ENCODE measurements around the gene ZNF441. TPM values are rescaled to one million over a fixed set of nuclear protein-coding genes. Genes with fewer than 3 reads are reported as not detected.

ZNF441 gene
- total and polyA plus RNA-seq, 2 of the 13 experiments (the other 11 are each of a cell fraction or from before 2014, with no cell fraction given): 2.8 to 10.0 TPM

DNA sequence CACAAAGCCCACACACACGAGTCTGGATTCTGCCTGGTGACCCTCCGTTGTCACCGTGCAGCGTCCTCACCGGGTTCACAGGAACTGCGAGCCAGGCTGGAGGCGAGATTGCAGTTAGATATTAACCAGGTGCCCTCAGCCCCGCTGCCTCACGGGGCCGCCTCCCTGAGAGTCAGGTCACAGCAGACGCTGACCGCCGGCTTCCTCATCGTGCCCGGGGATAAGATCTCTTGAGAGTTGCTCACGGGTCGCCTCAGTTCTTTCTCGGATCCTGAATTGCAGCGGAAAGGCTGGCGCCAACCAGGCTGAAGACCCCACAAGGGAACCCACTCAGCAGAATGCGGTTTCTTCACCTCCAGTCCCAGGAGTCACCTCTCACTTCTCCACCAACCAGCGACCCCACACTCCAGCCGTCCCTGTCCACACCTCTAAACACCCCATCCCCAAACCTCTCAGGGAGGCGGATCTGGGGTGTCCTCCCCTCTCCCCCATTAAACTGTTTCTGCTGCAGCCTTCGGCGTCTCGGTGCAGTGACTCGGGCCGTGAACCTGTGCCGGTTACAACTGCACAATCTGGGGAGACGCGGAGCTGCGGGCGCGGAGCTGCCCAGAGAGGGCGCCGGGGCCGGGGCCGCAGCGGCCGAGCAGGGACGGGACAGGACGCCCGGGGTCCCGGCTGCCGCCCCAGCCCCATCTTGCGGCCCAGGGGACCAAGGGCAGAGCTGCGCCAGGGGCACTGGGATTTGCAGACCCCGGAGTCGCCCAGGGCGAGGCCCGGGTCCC is 28.6 kb upstream of the ZNF441 start (continued):
- peak; percentile 40; the same call in 1 of the 2 replicates for TF ChIP-seq PBX3 (CRISPR knock-in tag; IDR thresholded peaks at IDR 0.05; ENCODE audit: borderline replicate concordance)
- TF ChIP-seq ZBTB14 (CRISPR knock-in tag; IDR thresholded peaks at IDR 0.05): 0 out of 2 replicates have a peak, but pooled peaks have one; percentile 14
- TF ChIP-seq HNRNPLL (IDR thresholded peaks at IDR 0.05; ENCODE audit: low read depth, low read length, poor library complexity, severe bottlenecking): peak; percentile 9
- TF ChIP-seq SUZ12 (IDR thresholded peaks at IDR 0.05; ENCODE audit: low read depth, low read length): no peak
- no peak for TF ChIP-seq KDM4B (CRISPR knock-in tag; IDR thresholded peaks at IDR 0.05)
- TF ChIP-seq NFIB (CRISPR knock-in tag; IDR thresholded peaks at IDR 0.05; ENCODE audit: borderline replicate concordance): no peak
- peak; percentile 41; the same call in 1 of the 2 replicates for TF ChIP-seq KDM2A (CRISPR knock-in tag; IDR thresholded peaks at IDR 0.05; ENCODE audit: borderline replicate concordance, low read depth)
- no peak; the same call in 1 of the 2 replicates for TF ChIP-seq NKX3-1 (CRISPR knock-in tag; IDR thresholded peaks at IDR 0.05)
- peak; percentile 55; the same call in 1 of the 2 replicates for TF ChIP-seq KLF12 (CRISPR knock-in tag; IDR thresholded peaks at IDR 0.05; ENCODE audit: borderline replicate concordance)
- TF ChIP-seq, protein P1, sequence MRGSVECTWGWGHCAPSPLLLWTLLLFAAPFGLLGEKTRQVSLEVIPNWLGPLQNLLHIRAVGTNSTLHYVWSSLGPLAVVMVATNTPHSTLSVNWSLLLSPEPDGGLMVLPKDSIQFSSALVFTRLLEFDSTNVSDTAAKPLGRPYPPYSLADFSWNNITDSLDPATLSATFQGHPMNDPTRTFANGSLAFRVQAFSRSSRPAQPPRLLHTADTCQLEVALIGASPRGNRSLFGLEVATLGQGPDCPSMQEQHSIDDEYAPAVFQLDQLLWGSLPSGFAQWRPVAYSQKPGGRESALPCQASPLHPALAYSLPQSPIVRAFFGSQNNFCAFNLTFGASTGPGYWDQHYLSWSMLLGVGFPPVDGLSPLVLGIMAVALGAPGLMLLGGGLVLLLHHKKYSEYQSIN (CRISPR knock-in tag; IDR thresholded peaks at IDR 0.05; ENCODE audit: borderline replicate concordance): no peak
- peak; percentile 53 for TF ChIP-seq NFKB2 (CRISPR knock-in tag; IDR thresholded peaks at IDR 0.05; ENCODE audit: borderline replicate concordance)
- TF ChIP-seq ZNF468 (CRISPR knock-in tag; IDR thresholded peaks at IDR 0.05): no peak
- TF ChIP-seq, protein P2, sequence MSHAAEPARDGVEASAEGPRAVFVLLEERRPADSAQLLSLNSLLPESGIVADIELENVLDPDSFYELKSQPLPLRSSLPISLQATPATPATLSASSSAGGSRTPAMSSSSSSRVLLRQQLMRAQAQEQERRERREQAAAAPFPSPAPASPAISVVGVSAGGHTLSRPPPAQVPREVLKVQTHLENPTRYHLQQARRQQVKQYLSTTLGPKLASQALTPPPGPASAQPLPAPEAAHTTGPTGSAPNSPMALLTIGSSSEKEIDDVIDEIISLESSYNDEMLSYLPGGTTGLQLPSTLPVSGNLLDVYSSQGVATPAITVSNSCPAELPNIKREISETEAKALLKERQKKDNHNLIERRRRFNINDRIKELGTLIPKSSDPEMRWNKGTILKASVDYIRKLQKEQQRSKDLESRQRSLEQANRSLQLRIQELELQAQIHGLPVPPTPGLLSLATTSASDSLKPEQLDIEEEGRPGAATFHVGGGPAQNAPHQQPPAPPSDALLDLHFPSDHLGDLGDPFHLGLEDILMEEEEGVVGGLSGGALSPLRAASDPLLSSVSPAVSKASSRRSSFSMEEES (CRISPR knock-in tag; IDR thresholded peaks at IDR 0.05): no peak
- TF ChIP-seq HDAC2 (CRISPR knock-in tag; IDR thresholded peaks at IDR 0.05): peak; percentile 73; the same call in 1 of the 2 replicates
- no peak for TF ChIP-seq ZNF513 (CRISPR knock-in tag; conservative IDR thresholded peaks at IDR 0.05)
- TF ChIP-seq, protein P3, sequence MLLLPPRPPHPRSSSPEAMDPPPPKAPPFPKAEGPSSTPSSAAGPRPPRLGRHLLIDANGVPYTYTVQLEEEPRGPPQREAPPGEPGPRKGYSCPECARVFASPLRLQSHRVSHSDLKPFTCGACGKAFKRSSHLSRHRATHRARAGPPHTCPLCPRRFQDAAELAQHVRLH (CRISPR knock-in tag; IDR thresholded peaks at IDR 0.05; ENCODE audit: borderline replicate concordance, low read depth): peak; percentile 24; the same call in 1 of the 2 replicates
- TF ChIP-seq SMYD3 (CRISPR knock-in tag; IDR thresholded peaks at IDR 0.05): no peak
- no peak for TF ChIP-seq ZFP1 (CRISPR knock-in tag; IDR thresholded peaks at IDR 0.05)
- no peak for TF ChIP-seq RORA (CRISPR knock-in tag; IDR thresholded peaks at IDR 0.05)

All from HepG2 (cell line).